ENCODE results near the gene HRC. TPM values are rescaled to one million over a fixed set of nuclear protein-coding genes. Genes with fewer than 3 reads are reported as not detected.
"Not testable (repeated sequence)": the region's sequence is repeated elsewhere in the genome, so short reads cannot be mapped to it uniquely, and the experiment has no call there.

HRC gene
- total and polyA plus RNA-seq, 2 donors = 3.8 to 5.2 TPM

DNA sequence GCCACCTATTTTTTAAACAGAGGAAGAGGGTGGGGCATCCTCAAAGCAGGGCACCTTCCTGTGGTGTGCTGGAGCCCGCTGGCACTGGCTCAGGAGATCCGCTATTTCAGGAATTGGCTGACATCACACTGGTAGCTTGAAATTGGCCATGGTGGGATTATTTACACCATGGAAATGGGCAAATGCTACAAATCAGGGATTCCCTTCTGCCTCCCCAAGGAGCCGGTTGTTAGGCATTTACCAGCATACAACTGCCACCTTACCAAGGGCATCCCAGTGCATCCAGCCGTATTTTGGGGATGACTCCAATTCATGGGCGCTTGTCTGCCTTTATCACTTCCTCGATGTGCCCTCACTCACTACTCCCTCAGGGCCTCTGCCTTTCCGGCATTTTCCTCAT, 14.2 kb downstream of the HRC start:
- Histone ChIP-seq H3K36me3 (ENCODE audit: insufficient read depth) (no peaks in the 10 kb centered on the region), H3K4me3 (ENCODE audit: low read depth, low read length) (no peak overlapping the region), H3K27ac (ENCODE audit: low read depth) (no peak overlapping the region), H3K4me1 (ENCODE audit: insufficient read depth) (no peaks in the 10 kb centered on the region)
- no peak for DNase-seq (ENCODE audit: extremely low spot score)
- WGBS = 86% methylated on average over 7 of the region's 7 CpGs

DNA sequence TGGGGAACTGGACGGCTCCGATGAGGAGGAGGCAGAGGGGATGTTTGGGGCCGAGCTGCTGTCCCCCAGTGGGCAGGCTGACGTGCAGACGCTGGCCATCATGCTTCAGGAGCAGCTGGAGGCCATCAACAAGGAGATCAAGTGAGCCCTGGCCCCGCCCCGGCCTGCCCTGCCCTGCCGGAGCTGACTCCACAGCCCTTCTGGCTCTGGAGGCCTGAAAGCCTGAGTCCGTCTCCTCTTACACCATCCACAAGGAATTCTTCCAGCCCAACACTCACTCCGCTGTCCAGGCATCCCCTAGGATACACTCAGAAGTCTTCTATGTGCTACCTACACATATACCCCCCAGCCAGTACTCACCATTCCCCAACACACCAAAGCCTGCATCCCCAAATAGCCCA, 18.4 kb downstream of the HRC start:
- 59% methylated on average over 10 of the region's 10 CpGs for WGBS
- H3K36me3 ChIP-seq (ENCODE audit: insufficient read depth) = no peaks in the 10 kb centered on the region
- H3K27ac ChIP-seq (ENCODE audit: low read depth) = no peak overlapping the region
- H3K4me1 ChIP-seq (ENCODE audit: insufficient read depth) = no peaks in the 10 kb centered on the region
- no peak overlapping the region for H3K4me3 ChIP-seq (ENCODE audit: low read depth, low read length)
- DNase-seq (ENCODE audit: extremely low spot score) = no peak

DNA sequence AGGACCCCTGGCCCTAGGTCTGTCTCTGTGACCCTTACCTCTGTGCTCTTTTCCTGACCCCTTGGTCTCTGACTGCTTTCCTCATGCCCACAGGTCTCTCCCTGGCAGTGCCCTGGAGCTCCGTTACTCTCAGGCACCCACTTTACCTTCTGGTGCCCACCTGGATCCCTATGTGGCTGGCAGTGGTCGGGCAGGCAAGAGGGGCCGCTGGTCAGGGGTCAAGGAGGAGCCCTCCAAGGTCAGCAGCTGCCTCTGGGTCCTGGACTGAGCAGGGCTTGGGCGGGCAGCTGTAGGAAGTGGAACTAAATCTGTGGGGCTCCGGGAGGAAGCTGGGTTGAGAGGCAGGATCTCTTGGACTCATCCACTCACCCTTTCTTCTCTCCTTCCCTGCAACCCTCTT, 19.5 kb downstream of the HRC start:
- H3K27ac ChIP-seq (ENCODE audit: low read depth) = peak overlapping the region; percentile 25

DNA sequence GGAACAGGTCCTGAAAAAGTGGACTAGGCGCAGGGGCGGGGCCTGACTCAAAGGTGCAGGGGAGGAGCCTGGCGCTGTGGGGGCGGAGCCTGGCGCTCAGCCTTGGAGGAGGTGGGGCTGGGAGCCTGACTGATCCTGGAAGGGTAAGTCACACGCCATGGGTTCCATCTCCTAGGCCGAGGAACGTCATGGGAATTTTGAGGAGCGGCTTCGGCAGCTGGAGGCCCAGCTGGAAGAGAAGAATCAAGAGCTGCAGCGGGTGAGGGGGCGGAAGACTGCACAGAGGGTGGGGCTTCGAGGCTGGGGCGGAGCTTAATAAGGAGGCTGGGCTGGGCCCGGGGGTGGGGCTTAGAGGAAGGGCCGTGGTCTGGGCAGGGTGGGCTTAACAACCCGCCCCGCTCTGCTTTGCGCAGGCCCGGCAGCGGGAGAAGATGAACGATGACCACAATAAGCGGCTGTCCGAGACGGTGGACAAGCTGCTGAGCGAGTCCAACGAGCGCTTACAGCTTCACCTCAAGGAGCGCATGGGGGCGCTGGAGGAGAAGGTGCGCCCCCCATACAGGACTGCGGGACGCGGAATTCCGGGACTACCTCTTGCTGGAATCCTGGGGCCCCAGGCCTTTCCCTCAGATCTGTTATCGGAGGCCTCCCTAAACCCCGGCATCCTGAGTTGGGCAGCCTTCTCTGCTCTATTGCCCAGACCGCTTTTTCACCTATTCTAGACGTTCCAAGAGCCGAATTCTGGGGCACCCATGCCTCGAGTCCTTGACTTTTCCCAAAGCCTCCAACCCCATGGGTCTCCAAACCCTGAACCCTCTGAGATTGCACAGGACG, 21.4 kb downstream of the HRC start:
- no peak overlapping the region for H3K27ac ChIP-seq (ENCODE audit: low read depth)

More for the DNA sequence above, 19.5 kb downstream of the HRC start:
- Histone ChIP-seq H3K4me3 (ENCODE audit: low read depth, low read length) (no peak overlapping the region), H3K4me1 (ENCODE audit: insufficient read depth) (no peaks in the 10 kb centered on the region), H3K36me3 (ENCODE audit: insufficient read depth) (no peaks in the 10 kb centered on the region)
- 92% methylated on average over 5 of the region's 5 CpGs for WGBS
- DNase-seq (ENCODE audit: extremely low spot score) = no peak

DNA sequence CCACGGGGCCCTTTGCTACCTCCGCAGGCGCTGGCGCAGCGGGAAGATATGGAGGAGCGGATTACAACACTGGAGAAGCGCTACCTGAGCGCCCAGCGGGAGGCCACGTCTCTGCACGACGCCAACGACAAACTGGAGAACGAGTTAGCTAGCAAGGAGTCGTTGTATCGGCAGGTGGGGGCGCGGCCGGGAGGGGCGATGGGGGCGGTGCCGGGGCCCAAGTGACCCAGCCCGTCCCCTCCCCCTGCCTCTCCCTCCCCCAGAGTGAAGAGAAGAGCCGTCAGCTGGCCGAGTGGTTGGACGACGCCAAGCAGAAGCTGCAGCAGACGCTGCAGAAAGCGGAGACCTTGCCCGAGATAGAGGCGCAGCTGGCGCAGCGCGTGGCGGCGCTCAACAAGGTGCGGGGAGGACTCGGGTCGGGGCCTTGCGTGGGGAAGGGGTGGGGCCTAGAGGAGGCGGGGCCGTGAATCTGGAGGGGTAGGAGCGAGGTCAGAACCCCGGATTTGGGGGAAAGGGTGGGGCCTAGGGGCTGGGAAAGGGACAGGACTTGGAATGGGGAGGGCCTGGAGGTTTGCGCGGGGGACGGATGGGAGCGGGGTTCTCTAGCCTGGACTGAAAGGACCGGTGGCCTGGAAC, 22.1 kb downstream of the HRC start:
- Histone ChIP-seq H3K4me3 (ENCODE audit: low read depth, low read length) (no peak overlapping the region), H3K36me3 (ENCODE audit: insufficient read depth) (no peaks in the 10 kb centered on the region), H3K4me1 (ENCODE audit: insufficient read depth) (no peaks in the 10 kb centered on the region), H3K27ac (ENCODE audit: low read depth) (no peak overlapping the region)
- DNase-seq (ENCODE audit: extremely low spot score) = no peak
- 14% methylated on average over 49 of the region's 49 CpGs for WGBS

More for the DNA sequence above, 21.4 kb downstream of the HRC start:
- Histone ChIP-seq H3K4me3 (ENCODE audit: low read depth, low read length) (no peak overlapping the region), H3K36me3 (ENCODE audit: insufficient read depth) (no peaks in the 10 kb centered on the region), H3K4me1 (ENCODE audit: insufficient read depth) (no peaks in the 10 kb centered on the region)
- 19% methylated on average over 42 of the region's 42 CpGs for WGBS
- DNase-seq (ENCODE audit: extremely low spot score) = no peak

DNA sequence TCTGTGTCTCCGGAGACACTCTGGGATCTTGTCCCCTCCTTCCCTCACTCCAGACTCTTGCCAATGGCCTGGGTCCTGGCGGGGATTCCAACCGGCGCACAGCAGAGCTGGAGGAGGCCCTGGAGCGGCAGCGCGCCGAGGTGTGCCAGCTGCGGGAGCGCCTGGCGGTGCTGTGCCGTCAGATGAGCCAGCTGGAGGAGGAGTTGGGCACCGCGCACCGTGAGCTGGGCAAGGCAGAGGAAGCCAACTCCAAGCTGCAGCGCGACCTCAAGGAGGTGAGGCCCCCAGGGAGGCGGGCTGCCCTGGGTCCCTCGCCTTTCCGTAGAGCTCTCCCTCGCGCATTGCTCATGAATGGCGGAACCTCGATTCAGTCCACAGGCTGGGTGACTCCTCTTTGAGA, 24.9 kb downstream of the HRC start:
- 95% methylated on average over 24 of the region's 24 CpGs for WGBS
- Histone ChIP-seq H3K4me3 (ENCODE audit: low read depth, low read length) (no peak overlapping the region), H3K4me1 (ENCODE audit: insufficient read depth) (no peaks in the 10 kb centered on the region), H3K27ac (ENCODE audit: low read depth) (no peak overlapping the region), H3K36me3 (ENCODE audit: insufficient read depth) (no peaks in the 10 kb centered on the region)
- no peak for DNase-seq (ENCODE audit: extremely low spot score)

DNA sequence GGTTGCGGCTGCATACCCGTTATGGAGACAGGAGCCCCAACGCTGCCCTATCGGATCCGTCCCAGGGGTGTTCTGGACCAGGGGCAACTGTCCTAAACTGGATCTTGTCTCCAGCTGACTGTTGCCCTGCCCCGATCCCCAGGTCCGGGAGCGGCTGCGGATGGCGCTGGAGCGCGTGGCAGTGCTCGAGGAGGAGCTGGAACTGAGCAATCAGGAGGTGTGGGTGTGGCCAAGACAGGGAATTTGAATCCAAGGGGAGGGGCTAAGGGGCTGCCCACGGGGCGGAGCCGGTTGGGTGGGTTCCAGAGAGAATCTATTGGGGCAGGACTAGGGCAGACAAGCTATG, 26.0 kb downstream of the HRC start:
- no peaks in the 10 kb centered on the region for H3K4me1 ChIP-seq (ENCODE audit: insufficient read depth)
- DNase-seq (ENCODE audit: extremely low spot score) = no peak
- WGBS = 66% methylated on average over 16 of the region's 16 CpGs
- no peak overlapping the region for H3K4me3 ChIP-seq (ENCODE audit: low read depth, low read length)
- no peak overlapping the region for H3K27ac ChIP-seq (ENCODE audit: low read depth)
- H3K36me3 ChIP-seq (ENCODE audit: insufficient read depth) = no peaks in the 10 kb centered on the region

DNA sequence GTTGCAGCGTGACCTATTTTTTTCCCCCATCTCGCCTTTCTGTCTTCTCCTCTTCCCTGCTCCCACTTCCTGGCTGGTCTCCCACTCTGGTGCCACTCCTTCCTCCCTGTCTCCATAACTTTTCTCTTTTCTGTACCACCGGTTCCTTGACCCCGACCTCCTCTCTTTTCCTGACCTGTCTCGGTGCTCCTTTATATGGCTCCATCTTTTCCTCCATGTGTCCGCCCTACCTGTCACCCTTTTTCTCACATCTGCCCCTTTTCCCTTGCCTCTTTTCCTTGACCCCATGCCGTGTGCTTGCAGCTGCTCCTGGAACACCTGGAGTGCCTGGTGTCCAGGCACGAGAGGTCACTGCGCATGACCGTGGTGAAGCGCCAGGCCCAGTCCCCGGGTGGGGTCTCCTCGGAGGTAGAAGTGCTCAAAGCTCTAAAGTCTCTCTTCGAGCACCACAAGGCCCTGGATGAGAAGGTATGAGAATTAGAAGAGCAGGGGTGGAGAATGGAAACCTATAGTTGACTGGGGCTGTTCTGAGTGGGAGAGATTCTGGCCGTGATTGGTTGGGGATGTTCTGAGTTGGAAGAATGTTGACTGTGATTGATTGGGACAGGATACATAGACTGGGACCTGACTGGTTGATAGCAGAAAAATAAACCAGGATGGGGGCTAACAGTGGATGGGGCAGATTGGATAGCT, 26.5 kb downstream of the HRC start:
- Histone ChIP-seq H3K36me3 (ENCODE audit: insufficient read depth) (no peaks in the 10 kb centered on the region), H3K27ac (ENCODE audit: low read depth) (no peak overlapping the region), H3K4me3 (ENCODE audit: low read depth, low read length) (no peak overlapping the region), H3K4me1 (ENCODE audit: insufficient read depth) (no peaks in the 10 kb centered on the region)
- DNase-seq (ENCODE audit: extremely low spot score) = no peak
- WGBS = 67% methylated on average over 15 of the region's 15 CpGs

DNA sequence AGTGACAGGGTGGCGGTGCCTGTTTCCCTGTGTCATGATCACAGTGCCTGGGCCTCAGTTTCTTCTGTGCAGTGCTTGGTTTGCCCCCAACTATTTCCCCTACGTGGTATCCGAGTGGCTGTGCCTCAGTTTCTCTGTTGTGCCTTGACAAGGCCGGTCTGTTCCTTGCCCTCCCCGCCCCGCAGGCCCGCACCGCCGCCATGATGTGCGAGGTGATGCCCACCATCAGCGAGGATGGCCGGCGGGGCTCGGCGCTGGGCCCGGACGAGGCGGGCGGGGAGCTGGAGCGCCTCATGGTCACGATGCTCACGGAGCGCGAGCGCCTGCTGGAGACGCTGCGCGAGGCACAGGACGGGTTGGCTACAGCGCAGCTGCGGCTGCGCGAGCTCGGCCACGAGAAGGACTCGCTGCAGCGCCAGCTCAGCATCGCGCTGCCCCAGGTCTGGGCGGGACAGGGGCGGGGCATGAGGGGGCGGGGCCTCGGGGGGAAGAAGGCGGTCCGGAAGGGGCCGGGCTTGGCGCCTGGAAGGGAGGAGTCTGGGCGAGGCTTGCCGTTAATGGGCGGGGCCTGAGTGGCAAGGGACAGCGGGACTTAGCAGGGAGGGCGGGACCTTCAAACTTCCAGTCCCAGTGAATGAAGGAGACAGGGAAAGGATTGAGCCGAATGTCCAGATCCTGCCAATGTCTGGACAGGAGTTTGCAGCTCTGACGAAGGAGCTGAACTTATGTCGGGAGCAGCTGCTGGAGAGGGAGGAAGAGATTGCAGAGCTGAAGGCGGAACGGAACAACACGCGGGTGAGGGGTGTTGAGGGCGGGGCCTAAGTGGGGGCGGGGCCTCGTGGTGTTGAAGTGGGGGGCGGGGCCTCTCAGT, 27.3 kb downstream of the HRC start:
- Histone ChIP-seq H3K4me1 (ENCODE audit: insufficient read depth) (no peaks in the 10 kb centered on the region), H3K4me3 (ENCODE audit: low read depth, low read length) (peak overlapping the region; percentile 14), H3K27ac (ENCODE audit: low read depth) (peak overlapping the region; percentile 44), H3K36me3 (ENCODE audit: insufficient read depth) (no peaks in the 10 kb centered on the region)
- peak; percentile 93 for DNase-seq (ENCODE audit: extremely low spot score)
- WGBS = 3% methylated on average over 63 of the region's 63 CpGs

DNA sequence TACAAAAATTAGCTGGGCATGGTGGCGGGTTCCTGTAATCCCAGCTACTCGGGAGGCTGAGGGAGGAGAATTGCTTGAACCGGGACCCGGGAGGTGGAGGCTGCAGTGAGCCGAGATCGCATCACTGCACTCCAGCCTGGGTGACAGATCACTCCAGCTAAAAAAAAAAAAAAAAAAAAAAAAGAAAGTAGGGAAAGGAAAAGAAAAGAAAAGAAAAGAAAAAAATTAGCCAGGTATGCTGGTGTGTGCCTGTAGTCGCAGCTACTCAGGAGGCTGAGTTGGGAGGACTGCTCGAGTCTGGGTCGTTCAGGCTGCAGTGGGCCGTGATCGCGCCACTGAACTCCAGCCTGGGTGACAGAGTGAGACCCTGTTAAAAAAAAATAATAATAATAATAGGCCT, 28.0 kb downstream of the HRC start:
- not testable (repeated sequence) for H3K4me3 ChIP-seq (ENCODE audit: low read depth, low read length); H3K27ac ChIP-seq (ENCODE audit: low read depth); DNase-seq (ENCODE audit: extremely low spot score); H3K4me1 ChIP-seq (ENCODE audit: insufficient read depth); H3K36me3 ChIP-seq (ENCODE audit: insufficient read depth)
- 96% methylated on average over 12 of the region's 12 CpGs for WGBS

DNA sequence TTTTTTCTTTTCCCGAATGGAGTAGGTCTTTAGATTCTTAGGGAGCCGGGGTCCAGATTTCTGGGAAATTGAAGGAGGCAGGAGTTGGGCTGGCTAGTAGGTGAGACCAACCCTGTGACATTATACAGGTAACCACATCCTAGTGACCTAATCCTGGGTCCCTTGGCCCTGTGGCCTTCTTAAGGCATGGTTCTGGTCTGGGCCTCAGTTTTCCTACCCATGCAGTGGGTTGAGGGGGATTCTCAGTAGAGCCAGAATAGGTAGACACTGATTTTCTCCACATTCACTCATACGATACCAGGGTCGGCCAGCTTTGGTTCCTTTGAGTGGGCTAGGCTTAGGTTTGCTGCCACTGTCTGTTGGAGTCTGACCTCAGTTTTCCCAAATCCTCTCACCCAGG, 28.6 kb downstream of the HRC start:
- Histone ChIP-seq H3K27ac (ENCODE audit: low read depth) (no peak overlapping the region), H3K36me3 (ENCODE audit: insufficient read depth) (no peaks in the 10 kb centered on the region), H3K4me1 (ENCODE audit: insufficient read depth) (no peaks in the 10 kb centered on the region), H3K4me3 (ENCODE audit: low read depth, low read length) (no peak overlapping the region)
- no peak for DNase-seq (ENCODE audit: extremely low spot score)
- 79% methylated on average over 4 of the region's 4 CpGs for WGBS

DNA sequence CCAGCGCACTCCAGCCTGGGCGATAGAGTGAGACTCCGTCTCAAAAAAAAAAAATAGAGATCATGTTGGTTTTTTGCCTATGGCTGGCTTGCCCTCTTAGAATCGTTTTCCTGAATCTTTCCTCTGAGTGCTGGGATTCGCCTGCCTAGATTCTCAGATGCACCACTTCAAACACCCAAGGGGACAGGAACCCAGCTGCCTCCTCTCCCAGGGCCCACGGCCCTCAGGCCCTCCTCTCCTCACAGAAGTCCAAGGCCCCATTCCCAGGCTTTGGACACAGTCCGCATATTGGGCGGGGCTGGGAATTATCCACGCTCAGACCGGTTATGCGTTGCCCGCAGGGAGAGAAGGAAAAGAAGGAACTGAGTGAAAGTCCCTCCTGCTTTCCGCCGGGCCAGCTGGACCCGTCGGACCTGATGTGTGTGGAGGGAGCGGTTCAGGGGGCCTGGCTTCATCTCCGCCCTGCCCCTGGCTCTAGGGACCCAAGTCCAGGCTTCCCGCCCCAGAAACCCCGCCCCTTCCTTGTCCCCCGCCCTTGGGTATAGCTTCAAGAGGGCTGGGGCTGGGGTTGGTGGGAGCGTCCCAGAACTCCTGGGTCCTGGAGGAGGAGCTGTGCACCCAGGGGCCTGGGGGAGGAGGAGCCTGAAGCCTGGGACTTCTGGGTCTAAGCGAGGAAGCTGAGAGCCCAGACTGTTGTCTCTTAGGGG, 30.0 kb downstream of the HRC start:
- 29% methylated on average over 23 of the region's 23 CpGs for WGBS
- H3K4me3 ChIP-seq (ENCODE audit: low read depth, low read length) = no peak overlapping the region
- H3K27ac ChIP-seq (ENCODE audit: low read depth) = no peak overlapping the region
- DNase-seq (ENCODE audit: extremely low spot score) = no peak
- no peaks in the 10 kb centered on the region for H3K36me3 ChIP-seq (ENCODE audit: insufficient read depth)
- no peaks in the 10 kb centered on the region for H3K4me1 ChIP-seq (ENCODE audit: insufficient read depth)

DNA sequence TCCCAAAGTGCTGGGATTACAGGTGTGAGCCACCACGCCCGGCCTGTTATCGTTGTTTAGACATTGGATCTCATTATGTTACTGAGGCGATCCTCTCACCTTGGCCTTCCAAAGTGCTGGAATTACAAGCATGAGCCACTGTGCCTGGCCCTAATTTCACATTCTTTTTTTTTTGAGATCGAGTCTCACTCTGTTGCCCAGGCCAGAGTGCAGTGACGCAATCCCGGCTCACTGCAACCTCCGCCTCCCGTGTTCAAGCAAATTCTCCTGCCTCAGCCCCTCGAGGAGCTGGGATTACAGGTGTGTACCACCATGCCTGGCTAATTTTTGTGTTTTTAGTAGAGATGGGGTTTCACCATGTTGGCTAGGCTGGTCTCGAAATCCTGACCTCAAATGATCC, 31.9 kb downstream of the HRC start:
- not testable (repeated sequence) for H3K4me3 ChIP-seq (ENCODE audit: low read depth, low read length); H3K27ac ChIP-seq (ENCODE audit: low read depth); H3K36me3 ChIP-seq (ENCODE audit: insufficient read depth); H3K4me1 ChIP-seq (ENCODE audit: insufficient read depth); DNase-seq (ENCODE audit: extremely low spot score)
- 89% methylated on average over 11 of the region's 11 CpGs for WGBS
